HepG2 (cell line): ENCODE measurements around the gene MLYCD. TPM values are rescaled to one million over a fixed set of nuclear protein-coding genes. Genes with fewer than 3 reads are reported as not detected.

Experiments used
- ATAC-seq: fragments of 200-7000 bp; cut with Tn5 transposase; 3 replicates; pipeline ENCODE4 v1.9.1; 2020; ENCODE audit warnings: mild to moderate bottlenecking, moderate library complexity
- BruUV-seq: library from RNA; stranded (reverse); fragments of 400-500 nt; replicated peaks from 2 replicates; lab custom pipeline; 2021; lab: Mats Ljungman, UMichigan
- CTCF ChIA-PET: fragments of 300-600 bp; formaldehyde crosslinking; extraction: SDS; loops from one replicate; lab custom pipeline; 2021; ENCODE audit warnings: low total read pairs, inconsistent platforms, low intra/inter-chr PET ratio; lab: Yijun Ruan, JAX
- POLR2A ChIA-PET: fragments of 350-600 bp; sonication (Branson Sonifier 250); formaldehyde crosslinking; loops from one replicate; lab custom pipeline; 2020; ENCODE audit warnings: antibody characterized with exemption, inconsistent platforms; lab: Yijun Ruan, JAX
- DNase-seq: peaks from one replicate; pipeline ENCODE4 v3.0.0-alpha.2; 2015; ENCODE audit warnings: low spot score
- FAIRE-seq: peaks from 3 replicates; lab custom pipeline; 2011; peaks lifted over from hg19 to GRCh38; lab: Jason Lieb, UNC
- H2AFZ ChIP-seq: one replicate; pipeline ENCODE4 v1.6.1; 2011; ENCODE audit warnings: low read length, inconsistent platforms
- H3K27ac ChIP-seq: fragments of 300-600 bp; 3 replicates; pipeline ENCODE4 v1.8.0; 2011; ENCODE audit warnings: mixed run types, mild to moderate bottlenecking, mixed read lengths, low read length, inconsistent platforms; ENCODE audit not compliant: insufficient read depth; ENCODE audit errors: extremely low read length
- H3K27me3 ChIP-seq, 2 experiments: fragments of 200-600 bp in 1 of 2; 2 replicates in 1 of 2; 3 replicates in 1 of 2; pipeline versions ENCODE4 v1.6.0 to v1.8.0; 2011; ENCODE audit warnings: low read length in 2 of 2, mild to moderate bottlenecking in 2 of 2, moderate library complexity in 2 of 2, inconsistent platforms in 1 of 2; ENCODE audit not compliant: insufficient read depth in 2 of 2, control insufficient read depth in 1 of 2
- H3K36me3 ChIP-seq, 2 experiments: fragments of 200-600 bp in 1 of 2; replicated peaks in 1 of 2; 2 replicates in 1 of 2; 3 replicates in 1 of 2; pipeline versions ENCODE4 v1.5.1 to v1.8.0; 2011; ENCODE audit warnings: low read length in 2 of 2, inconsistent platforms in 1 of 2; ENCODE audit not compliant: insufficient read depth in 2 of 2, control insufficient read depth in 1 of 2
- H3K4me1 ChIP-seq: 2 replicates; pipeline ENCODE4 v1.5.1; 2012; ENCODE audit warnings: low read length, inconsistent platforms; ENCODE audit not compliant: insufficient read depth
- H3K4me2 ChIP-seq: 2 replicates; pipeline ENCODE4 v1.6.0; 2011; ENCODE audit warnings: low read depth, low read length, inconsistent platforms
- H3K4me3 ChIP-seq, 3 experiments: fragments of 200-600 bp in 1 of 3; sonication (generic), shearing (Covaris generic) in 1 of 3; replicated peaks in 1 of 3; 2 replicates each; pipeline ENCODE4 v1.5.1; 2011 to 2016; ENCODE audit warnings: low read length in 3 of 3, inconsistent platforms in 2 of 3, low read depth in 2 of 3, mild to moderate bottlenecking in 2 of 3, control low read depth in 1 of 3, mixed read lengths in 1 of 3; ENCODE audit not compliant: insufficient read depth in 1 of 3
- H3K79me2 ChIP-seq: one replicate; pipeline ENCODE4 v1.6.1; 2011; ENCODE audit warnings: low read length, inconsistent platforms; ENCODE audit not compliant: insufficient read depth
- H3K9ac ChIP-seq: 2 replicates; pipeline ENCODE4 v1.6.0; 2011; ENCODE audit warnings: mild to moderate bottlenecking, low read depth, low read length, inconsistent platforms; ENCODE audit not compliant: insufficient read depth
- H3K9me3 ChIP-seq: 2 replicates; pipeline ENCODE4 v1.5.1; 2012; ENCODE audit warnings: mild to moderate bottlenecking, low read length
- H4K20me1 ChIP-seq: 2 replicates; pipeline ENCODE4 v1.6.0; 2011; ENCODE audit warnings: inconsistent platforms, mild to moderate bottlenecking, low read length, moderate library complexity; ENCODE audit not compliant: insufficient read depth
- AFF4 ChIP-seq: sonication (generic); formaldehyde crosslinking; IDR thresholded peaks from 2 replicates; pipeline ENCODE4 v1.4.0; 2020; ENCODE audit warnings: missing genetic modification reagents
- CCAR2 ChIP-seq: fragments of 200-400 bp; formaldehyde crosslinking; optimal IDR thresholded peaks from 2 replicates; pipeline ENCODE3; 2018; ENCODE audit warnings: low read depth, mild to moderate bottlenecking, low read length, moderate library complexity
- GMEB2 ChIP-seq: IDR thresholded peaks from 2 replicates; pipeline ENCODE4 v1.6.1; 2016; ENCODE audit warnings: missing biosample characterization, missing genetic modification reagents, low read depth
- HBP1 ChIP-seq: IDR thresholded peaks from 2 replicates; pipeline ENCODE4 v1.6.1; 2016; ENCODE audit warnings: low read depth, control low read depth
- HNRNPUL1 ChIP-seq: fragments of 200-400 bp; formaldehyde crosslinking; IDR thresholded peaks from 2 replicates; pipeline ENCODE4 v1.6.1; 2017; ENCODE audit warnings: low read depth, mild to moderate bottlenecking, low read length, moderate library complexity
- LRRFIP1 ChIP-seq: sonication (generic); formaldehyde crosslinking; conservative IDR thresholded peaks from 2 replicates; pipeline ENCODE4 v1.4.0; 2020; ENCODE audit warnings: missing genetic modification reagents
- PAX8 ChIP-seq: sonication (generic); formaldehyde crosslinking; IDR thresholded peaks from 2 replicates; pipeline ENCODE4 v1.8.0; 2022; ENCODE audit warnings: mild to moderate bottlenecking, missing genetic modification reagents, borderline replicate concordance
- PREB ChIP-seq: sonication (generic); formaldehyde crosslinking; IDR thresholded peaks from 2 replicates; pipeline ENCODE4 v1.4.0; 2020; ENCODE audit warnings: missing genetic modification reagents
- U2AF1 ChIP-seq: fragments of 200-400 bp; formaldehyde crosslinking; optimal IDR thresholded peaks from 2 replicates; pipeline ENCODE3; 2017; ENCODE audit warnings: mild to moderate bottlenecking, low read depth, low read length
- XBP1 ChIP-seq: sonication (generic); formaldehyde crosslinking; IDR thresholded peaks from 2 replicates; pipeline ENCODE4 v1.5.0; 2020; ENCODE audit warnings: missing genetic modification reagents
- ZNF383 ChIP-seq: sonication (generic); formaldehyde crosslinking; IDR thresholded peaks from 2 replicates; pipeline ENCODE4 v1.4.0; 2020; ENCODE audit warnings: missing genetic modification reagents, mild to moderate bottlenecking, borderline replicate concordance
- ZNF749 ChIP-seq: sonication (generic); formaldehyde crosslinking; IDR thresholded peaks from 2 replicates; pipeline ENCODE4 v1.8.0; 2022; ENCODE audit warnings: mild to moderate bottlenecking, missing genetic modification reagents, moderate library complexity, borderline replicate concordance
- ZNF761 ChIP-seq: sonication (generic); formaldehyde crosslinking; conservative IDR thresholded peaks from 2 replicates; pipeline ENCODE4 v1.4.0; 2020; ENCODE audit warnings: mild to moderate bottlenecking, missing genetic modification reagents
- ZNF883 ChIP-seq: sonication (generic); formaldehyde crosslinking; IDR thresholded peaks from 2 replicates; pipeline ENCODE4 v1.5.1; 2020; ENCODE audit warnings: mild to moderate bottlenecking, missing genetic modification reagents; ENCODE audit errors: not compliant biosample characterization
- WGBS: methylation state at CpG from one replicate; pipeline ENCODE4 v1.1.6; 2017; ENCODE audit warnings: low lambda C conversion rate; 5-methylcytosine and 5-hydroxymethylcytosine counted together
- in situ Hi-C: cut with HindIII; loops from 2 replicates; pipeline ENCODE4 v1.10.0; 2017; ENCODE audit warnings: low pct_unique_long_range_greater_than_20kb; ENCODE audit not compliant: extremely low pct_ligation_motif_present
- intact Hi-C: fragments of 100-400 bp; cut with micrococcal nuclease; formaldehyde crosslinking; loops from one replicate; pipeline ENCODE4 v1.10.0; 2022; ENCODE audit not compliant: unreplicated experiment
- polyA plus RNA-seq, 8 experiments: library from polyadenylated mRNA; depleted of rRNA in 3 of 8; stranded (reverse) in 7 of 8; unstranded in 1 of 8; fragments of >200 nt; fragmentation: Illumina TruSeq in 4 of 8; extraction: Trizol in 4 of 8; gene quantifications; 2 replicates each; pipeline versions ENCODE4 v1.2.1 to v1.2.3, GENCODE V29; 2011 to 2016; ENCODE audit warnings: low read depth in 4 of 8, missing spikeins in 1 of 8, mixed read lengths in 1 of 8; ENCODE audit not compliant: insufficient read depth in 1 of 8
- total RNA-seq, 5 experiments: library from RNA; depleted of rRNA; stranded (reverse); fragments of >200 nt; fragmentation: Illumina TruSeq; extraction: Trizol; gene quantifications; 2 replicates each; pipeline ENCODE4 v1.2.3, GENCODE V29; 2016; ENCODE audit warnings: low read depth in 1 of 5

The MLYCD gene
- total and polyA plus RNA-seq, 2 of the 13 experiments (the other 11 are each of a cell fraction or from before 2014, with no cell fraction given): 1.8 to 4.0 TPM

- Histone ChIP-seq H3K27me3 (peaks cover 0 to 42% of the 10 kb centered on the region in 2 experiments; a peak in 3 of 5 replicates), H3K4me2 (no peak overlapping the region), H3K36me3 (no peaks in the 10 kb centered on the region), H3K4me3 (no peak overlapping the region), H3K27ac (no peak overlapping the region), H3K79me2 (no peaks in the 10 kb centered on the region), H3K9me3 (no peaks in the 10 kb centered on the region), H4K20me1 (no peaks in the 10 kb centered on the region), H3K4me1 (no peaks in the 10 kb centered on the region), H3K9ac (no peak overlapping the region), H2AFZ (no peak overlapping the region)
- in situ Hi-C loops (no loop called here), intact Hi-C loops (loop anchor here (1.0 kb wide), 1 partner anchor 53 kb away; no protein-coding TSS in a partner anchor)
- FAIRE-seq (peak; percentile 55), ATAC-seq (no peak), DNase-seq (peak; percentile 59)
- 2% methylated on average over 6 of the region's 6 CpGs for WGBS
- POLR2A ChIA-PET: no interaction called here
- BruUV-seq: no TSS peak
- CTCF ChIA-PET: interaction anchor here (3.9 kb wide), 1 partner anchor 53 kb away, joined by 40 read pairs; no protein-coding TSS in a partner anchor
- TF ChIP-seq ZNF749: no peak
- no peak for TF ChIP-seq HBP1 (CRISPR knock-in tag)
- TF ChIP-seq GMEB2 (CRISPR knock-in tag): no peak
- no peak for TF ChIP-seq ZNF383 (CRISPR knock-in tag)
- no peak for TF ChIP-seq ZNF761
- no peak for TF ChIP-seq LRRFIP1
- no peak for TF ChIP-seq XBP1 (CRISPR knock-in tag)
- no peak for TF ChIP-seq CCAR2
- no peak for TF ChIP-seq HNRNPUL1
- no peak for TF ChIP-seq PREB (CRISPR knock-in tag)
- TF ChIP-seq ZNF883 (CRISPR knock-in tag): no peak
- no peak for TF ChIP-seq PAX8 (CRISPR knock-in tag)
- TF ChIP-seq U2AF1: no peak
- no peak for TF ChIP-seq AFF4 (CRISPR knock-in tag)
Measured at GRCh38 chr16:83878838-83879237, 20.1 kb upstream of the MLYCD start.
